Embryonic facial prominence (tissue), 1 donor: Measurements from ENCODE around the gene IRF2.

Experiments used
- DNase-seq: peaks from one replicate; pipeline ENCODE4 v3.0.0-alpha.2; 2016; ENCODE audit errors: extremely low spot score

The IRF2 gene

GRCh38 chr4:184409502-184409901, 64.8 kb downstream of the IRF2 start:
- DNase-seq, result no peak

- no peak for DNase-seq
Observed at GRCh38 chr4:184408684-184409081, 65.7 kb downstream of the IRF2 start.

GRCh38 chr4:184408021-184408683, 66.2 kb downstream of the IRF2 start:
- peak; percentile 63 for DNase-seq

GRCh38 chr4:184406958-184407391, 67.4 kb downstream of the IRF2 start:
- DNase-seq, result no peak

GRCh38 chr4:184404047-184404446, 70.3 kb downstream of the IRF2 start:
- no peak for DNase-seq

GRCh38 chr4:184403384-184403781, 71.0 kb downstream of the IRF2 start:
- no peak for DNase-seq

GRCh38 chr4:184402740-184403383, 71.5 kb downstream of the IRF2 start:
- no peak for DNase-seq

GRCh38 chr4:184402239-184402638, 72.1 kb downstream of the IRF2 start:
- no peak for DNase-seq

- no peak for DNase-seq
Observed at GRCh38 chr4:184401397-184402171, 72.8 kb downstream of the IRF2 start.

- no peak for DNase-seq
Observed at GRCh38 chr4:184400891-184401290, 73.5 kb downstream of the IRF2 start.

GRCh38 chr4:184400375-184400870, 73.9 kb downstream of the IRF2 start:
- no peak for DNase-seq

- no peak for DNase-seq
Observed at GRCh38 chr4:184399512-184399908, 74.8 kb downstream of the IRF2 start.

- no peak for DNase-seq
Observed at GRCh38 chr4:184398741-184399511, 75.4 kb downstream of the IRF2 start.

- no peak for DNase-seq
Observed at GRCh38 chr4:184397516-184398163, 76.7 kb downstream of the IRF2 start.

- DNase-seq, result no peak
Observed at GRCh38 chr4:184396570-184397515, 77.5 kb downstream of the IRF2 start.

GRCh38 chr4:184395971-184396391, 78.4 kb downstream of the IRF2 start:
- no peak for DNase-seq

- DNase-seq, result no peak
Observed at GRCh38 chr4:184395451-184395917, 78.9 kb downstream of the IRF2 start.

- DNase-seq, result no peak
Observed at GRCh38 chr4:184392748-184393559, 81.4 kb downstream of the IRF2 start.

GRCh38 chr4:184392316-184392715, 82.0 kb downstream of the IRF2 start:
- DNase-seq, result no peak
